HepG2 (cell line): ENCODE data around the gene ABCC3. TPM values are rescaled to one million over a fixed set of nuclear protein-coding genes. Genes with fewer than 3 reads are reported as not detected.

Experiments
- AGO1 ChIP-seq: fragments of 200-400 bp; formaldehyde crosslinking; IDR thresholded peaks from 2 replicates; pipeline ENCODE4 v1.6.1; 2017; ENCODE audit warnings: mild to moderate bottlenecking, low read depth, low read length, moderate library complexity; ENCODE audit not compliant: poor library complexity, severe bottlenecking
- BORCS8-MEF2B ChIP-seq: sonication (generic); formaldehyde crosslinking; IDR thresholded peaks from 2 replicates; pipeline ENCODE4 v1.8.0; 2022; ENCODE audit warnings: mild to moderate bottlenecking, missing genetic modification reagents
- CREB3 ChIP-seq: sonication (generic); formaldehyde crosslinking; IDR thresholded peaks from 2 replicates; pipeline ENCODE4 v1.5.0; 2020; ENCODE audit warnings: missing genetic modification reagents
- CTCF ChIP-seq: sonication (generic); formaldehyde crosslinking; IDR thresholded peaks from 2 replicates; pipeline ENCODE4 v1.5.0; 2020; ENCODE audit warnings: mild to moderate bottlenecking, missing genetic modification reagents, moderate library complexity
- FOXJ3 ChIP-seq: sonication (generic); formaldehyde crosslinking; IDR thresholded peaks from 2 replicates; pipeline ENCODE4 v1.4.0; 2020; ENCODE audit warnings: missing genetic modification reagents, mild to moderate bottlenecking, borderline replicate concordance
- MBNL3 ChIP-seq: fragments of 250-450 bp; sonication (Bioruptor Pico); conservative IDR thresholded peaks from 2 replicates; pipeline ENCODE4 v1.8.0; 2022; ENCODE audit warnings: mild to moderate bottlenecking, inconsistent platforms
- MIER3 ChIP-seq: IDR thresholded peaks from 2 replicates; pipeline ENCODE4 v1.6.1; 2016; ENCODE audit warnings: missing compliant biosample characterization, borderline replicate concordance
- MLLT10 ChIP-seq: sonication (generic); formaldehyde crosslinking; IDR thresholded peaks from 2 replicates; pipeline ENCODE4 v1.4.0; 2020; ENCODE audit warnings: missing genetic modification reagents
- REXO4 ChIP-seq: sonication (generic); formaldehyde crosslinking; IDR thresholded peaks from 2 replicates; pipeline ENCODE4 v1.8.0; 2022; ENCODE audit warnings: missing genetic modification reagents, mild to moderate bottlenecking, borderline replicate concordance
- RNF2 ChIP-seq: fragments of 450-650 bp; conservative IDR thresholded peaks from 2 replicates; pipeline ENCODE4 v1.6.1; 2016; ENCODE audit warnings: low read depth
- TBL1XR1 ChIP-seq: fragments of 150-350 bp; IDR thresholded peaks from 2 replicates; pipeline ENCODE4 v1.6.1; 2014; ENCODE audit warnings: borderline replicate concordance, low read length; ENCODE audit not compliant: partially characterized antibody
- TCF12 ChIP-seq, 2 experiments: fragments of 450-650 bp in 1 of 2; sonication (generic) in 1 of 2; formaldehyde crosslinking in 1 of 2; IDR thresholded peaks; 2 replicates each; pipeline versions ENCODE4 v1.6.1 to v1.8.0; 2017 to 2022; ENCODE audit warnings: antibody characterized with exemption in 1 of 2, mild to moderate bottlenecking in 1 of 2, missing genetic modification reagents in 1 of 2, moderate library complexity in 1 of 2
- ZKSCAN8 ChIP-seq: IDR thresholded peaks from 2 replicates; pipeline ENCODE4 v1.6.1; 2016; ENCODE audit warnings: borderline replicate concordance, missing genetic modification reagents, missing compliant biosample characterization
- ZNF101 ChIP-seq: sonication (generic); formaldehyde crosslinking; IDR thresholded peaks from 2 replicates; pipeline ENCODE4 v1.4.0; 2020; ENCODE audit warnings: mild to moderate bottlenecking, low read depth, missing genetic modification reagents, borderline replicate concordance
- ZNF563 ChIP-seq: sonication (generic); formaldehyde crosslinking; IDR thresholded peaks from 2 replicates; pipeline ENCODE4 v1.8.0; 2022; ENCODE audit warnings: mild to moderate bottlenecking, moderate library complexity, missing genetic modification reagents
- ZNF7 ChIP-seq: IDR thresholded peaks from 2 replicates; pipeline ENCODE4 v1.6.1; 2016; ENCODE audit warnings: missing biosample characterization, missing genetic modification reagents
- polyA plus RNA-seq, 8 experiments: library from polyadenylated mRNA; depleted of rRNA in 3 of 8; stranded (reverse) in 7 of 8; unstranded in 1 of 8; fragments of >200 nt; fragmentation: Illumina TruSeq in 4 of 8; extraction: Trizol in 4 of 8; gene quantifications; 2 replicates each; pipeline versions ENCODE4 v1.2.1 to v1.2.3, GENCODE V29; 2011 to 2016; ENCODE audit warnings: low read depth in 4 of 8, missing spikeins in 1 of 8, mixed read lengths in 1 of 8; ENCODE audit not compliant: insufficient read depth in 1 of 8
- total RNA-seq, 5 experiments: library from RNA; depleted of rRNA; stranded (reverse); fragments of >200 nt; fragmentation: Illumina TruSeq; extraction: Trizol; gene quantifications; 2 replicates each; pipeline ENCODE4 v1.2.3, GENCODE V29; 2016; ENCODE audit warnings: low read depth in 1 of 5
- TF ChIP-seq, protein P1 (sequence below), 2 experiments: sonication (generic) in 1 of 2; formaldehyde crosslinking in 1 of 2; IDR thresholded peaks; 2 replicates each; pipeline versions ENCODE4 v1.4.0 to v1.6.1; 2016 to 2020; ENCODE audit warnings: borderline replicate concordance in 1 of 2, low read depth in 1 of 2, mild to moderate bottlenecking in 1 of 2, missing genetic modification reagents in 1 of 2
- TF ChIP-seq, protein P2 (sequence below): sonication (generic); formaldehyde crosslinking; IDR thresholded peaks from 2 replicates; pipeline ENCODE4 v1.8.1; 2023; ENCODE audit warnings: mild to moderate bottlenecking, missing genetic modification reagents, borderline replicate concordance
- TF ChIP-seq, protein P3 (sequence below): sonication (generic); formaldehyde crosslinking; IDR thresholded peaks from 2 replicates; pipeline ENCODE4 v1.4.0; 2020; ENCODE audit warnings: missing genetic modification reagents

Gene ABCC3
- total and polyA plus RNA-seq, 2 of the 13 experiments (the other 11 are each of a cell fraction or from before 2014, with no cell fraction given), result 25.2 to 50.7 TPM

GRCh38 chr17:50596191-50597037, 38.3 kb upstream of the ABCC3 start (continued):
- TF ChIP-seq CTCF (CRISPR knock-in tag) (peak; percentile 67), TBL1XR1 (no peak), TCF12 (IDR thresholded peaks at IDR 0.05) (no peak), TCF12 (CRISPR knock-in tag; IDR thresholded peaks at IDR 0.05) (no peak), RNF2 (no peak), FOXJ3 (no peak), MIER3 (CRISPR knock-in tag) (no peak), MLLT10 (CRISPR knock-in tag) (no peak), AGO1 (peak; percentile 26), ZKSCAN8 (CRISPR knock-in tag) (no peak), ZNF101 (no peak), MBNL3 (no peak), REXO4 (CRISPR knock-in tag) (no peak), BORCS8-MEF2B (CRISPR knock-in tag) (peak; percentile 38; the same call in 1 of the 2 replicates), ZNF7 (CRISPR knock-in tag) (no peak), ZNF563 (CRISPR knock-in tag) (no peak), CREB3 (no peak)
- TF ChIP-seq, protein P1, sequence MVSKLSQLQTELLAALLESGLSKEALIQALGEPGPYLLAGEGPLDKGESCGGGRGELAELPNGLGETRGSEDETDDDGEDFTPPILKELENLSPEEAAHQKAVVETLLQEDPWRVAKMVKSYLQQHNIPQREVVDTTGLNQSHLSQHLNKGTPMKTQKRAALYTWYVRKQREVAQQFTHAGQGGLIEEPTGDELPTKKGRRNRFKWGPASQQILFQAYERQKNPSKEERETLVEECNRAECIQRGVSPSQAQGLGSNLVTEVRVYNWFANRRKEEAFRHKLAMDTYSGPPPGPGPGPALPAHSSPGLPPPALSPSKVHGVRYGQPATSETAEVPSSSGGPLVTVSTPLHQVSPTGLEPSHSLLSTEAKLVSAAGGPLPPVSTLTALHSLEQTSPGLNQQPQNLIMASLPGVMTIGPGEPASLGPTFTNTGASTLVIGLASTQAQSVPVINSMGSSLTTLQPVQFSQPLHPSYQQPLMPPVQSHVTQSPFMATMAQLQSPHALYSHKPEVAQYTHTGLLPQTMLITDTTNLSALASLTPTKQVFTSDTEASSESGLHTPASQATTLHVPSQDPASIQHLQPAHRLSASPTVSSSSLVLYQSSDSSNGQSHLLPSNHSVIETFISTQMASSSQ (IDR thresholded peaks at IDR 0.05; ENCODE audit: low read depth), result no peak
- TF ChIP-seq, protein P1 (CRISPR knock-in tag; IDR thresholded peaks at IDR 0.05; ENCODE audit: borderline replicate concordance), result no peak
- TF ChIP-seq, protein P2, sequence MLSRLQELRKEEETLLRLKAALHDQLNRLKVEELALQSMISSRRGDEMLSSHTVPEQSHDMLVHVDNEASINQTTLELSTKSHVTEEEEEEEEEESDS (CRISPR knock-in tag), result no peak
- TF ChIP-seq, protein P3, sequence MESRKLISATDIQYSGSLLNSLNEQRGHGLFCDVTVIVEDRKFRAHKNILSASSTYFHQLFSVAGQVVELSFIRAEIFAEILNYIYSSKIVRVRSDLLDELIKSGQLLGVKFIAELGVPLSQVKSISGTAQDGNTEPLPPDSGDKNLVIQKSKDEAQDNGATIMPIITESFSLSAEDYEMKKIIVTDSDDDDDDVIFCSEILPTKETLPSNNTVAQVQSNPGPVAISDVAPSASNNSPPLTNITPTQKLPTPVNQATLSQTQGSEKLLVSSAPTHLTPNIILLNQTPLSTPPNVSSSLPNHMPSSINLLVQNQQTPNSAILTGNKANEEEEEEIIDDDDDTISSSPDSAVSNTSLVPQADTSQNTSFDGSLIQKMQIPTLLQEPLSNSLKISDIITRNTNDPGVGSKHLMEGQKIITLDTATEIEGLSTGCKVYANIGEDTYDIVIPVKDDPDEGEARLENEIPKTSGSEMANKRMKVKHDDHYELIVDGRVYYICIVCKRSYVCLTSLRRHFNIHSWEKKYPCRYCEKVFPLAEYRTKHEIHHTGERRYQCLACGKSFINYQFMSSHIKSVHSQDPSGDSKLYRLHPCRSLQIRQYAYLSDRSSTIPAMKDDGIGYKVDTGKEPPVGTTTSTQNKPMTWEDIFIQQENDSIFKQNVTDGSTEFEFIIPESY (CRISPR knock-in tag), result peak; percentile 87
